ENCODE results near the gene ZNF155.

DNA sequence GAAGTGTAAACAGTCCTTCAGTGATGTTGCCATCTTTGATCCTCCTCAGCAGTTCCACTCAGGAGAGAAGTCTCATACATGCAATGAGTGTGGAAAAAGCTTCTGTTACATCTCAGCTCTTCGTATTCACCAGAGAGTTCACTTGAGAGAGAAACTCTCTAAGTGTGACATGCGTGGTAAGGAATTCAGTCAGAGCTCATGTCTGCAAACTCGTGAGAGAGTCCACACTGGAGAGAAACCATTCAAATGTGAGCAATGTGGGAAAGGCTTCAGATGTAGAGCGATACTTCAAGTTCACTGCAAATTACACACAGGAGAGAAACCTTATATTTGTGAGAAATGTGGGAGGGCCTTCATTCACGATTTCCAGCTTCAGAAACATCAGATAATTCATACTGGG, 26.5 kb downstream of the ZNF155 start:
- TF ChIP-seq, protein P1, sequence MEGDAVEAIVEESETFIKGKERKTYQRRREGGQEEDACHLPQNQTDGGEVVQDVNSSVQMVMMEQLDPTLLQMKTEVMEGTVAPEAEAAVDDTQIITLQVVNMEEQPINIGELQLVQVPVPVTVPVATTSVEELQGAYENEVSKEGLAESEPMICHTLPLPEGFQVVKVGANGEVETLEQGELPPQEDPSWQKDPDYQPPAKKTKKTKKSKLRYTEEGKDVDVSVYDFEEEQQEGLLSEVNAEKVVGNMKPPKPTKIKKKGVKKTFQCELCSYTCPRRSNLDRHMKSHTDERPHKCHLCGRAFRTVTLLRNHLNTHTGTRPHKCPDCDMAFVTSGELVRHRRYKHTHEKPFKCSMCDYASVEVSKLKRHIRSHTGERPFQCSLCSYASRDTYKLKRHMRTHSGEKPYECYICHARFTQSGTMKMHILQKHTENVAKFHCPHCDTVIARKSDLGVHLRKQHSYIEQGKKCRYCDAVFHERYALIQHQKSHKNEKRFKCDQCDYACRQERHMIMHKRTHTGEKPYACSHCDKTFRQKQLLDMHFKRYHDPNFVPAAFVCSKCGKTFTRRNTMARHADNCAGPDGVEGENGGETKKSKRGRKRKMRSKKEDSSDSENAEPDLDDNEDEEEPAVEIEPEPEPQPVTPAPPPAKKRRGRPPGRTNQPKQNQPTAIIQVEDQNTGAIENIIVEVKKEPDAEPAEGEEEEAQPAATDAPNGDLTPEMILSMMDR (IDR thresholded peaks at IDR 0.05; ENCODE audit: extremely low read depth in 1 of 2, insufficient read depth in 1 of 2, low read depth in 1 of 2, low read length in 2 of 2), result no peak
- TF ChIP-seq POLR2AphosphoS5 (IDR thresholded peaks at IDR 0.05; ENCODE audit: insufficient read depth, low read depth, low read length), result no peak
- TF ChIP-seq POLR2A (IDR thresholded peaks at IDR 0.05; ENCODE audit: low read depth, low read length), result no peak
- TF ChIP-seq EZH2 (IDR thresholded peaks at IDR 0.05; ENCODE audit: borderline replicate concordance, low read depth, low read length, severe bottlenecking), result no peak
- no peak for TF ChIP-seq MYC (IDR thresholded peaks at IDR 0.05; ENCODE audit: low read depth, low read length)
- TF ChIP-seq, protein P2, sequence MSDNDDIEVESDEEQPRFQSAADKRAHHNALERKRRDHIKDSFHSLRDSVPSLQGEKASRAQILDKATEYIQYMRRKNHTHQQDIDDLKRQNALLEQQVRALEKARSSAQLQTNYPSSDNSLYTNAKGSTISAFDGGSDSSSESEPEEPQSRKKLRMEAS (IDR thresholded peaks at IDR 0.05; ENCODE audit: insufficient read depth, insufficient read length), result no peak
- no peak for TF ChIP-seq FOS (IDR thresholded peaks at IDR 0.05; ENCODE audit: borderline replicate concordance, insufficient read depth, low read length)

Measured in endothelial cell of umbilical vein (primary cell).